Chondrocyte (in vitro differentiated cells): ENCODE measurements around the gene CPSF4L. TPM values are rescaled to one million over a fixed set of nuclear protein-coding genes. Genes with fewer than 3 reads are reported as not detected.

Experiments
- DNase-seq: peaks from one replicate; pipeline ENCODE4 v3.0.0; 2021; ENCODE audit warnings: mixed read lengths, low spot score
- H3K27ac Mint-ChIP-seq: one replicate; pipeline ENCODE4 v1.8.0; 2021; ENCODE audit warnings: mild to moderate bottlenecking, moderate library complexity, mixed read lengths; ENCODE audit not compliant: unreplicated experiment
- H3K27me3 Mint-ChIP-seq: 2 replicates; pipeline ENCODE4 v1.8.0; 2021; ENCODE audit warnings: low read depth, mixed read lengths
- H3K36me3 Mint-ChIP-seq: 2 replicates; pipeline ENCODE4 v1.8.0; 2021; ENCODE audit warnings: low read depth, mixed read lengths
- H3K4me1 Mint-ChIP-seq: 2 replicates; pipeline ENCODE4 v1.8.0; 2021; ENCODE audit warnings: low read depth, mild to moderate bottlenecking, mixed read lengths
- H3K4me3 Mint-ChIP-seq: one replicate; pipeline ENCODE4 v1.8.0; 2021; ENCODE audit warnings: mild to moderate bottlenecking, moderate library complexity, mixed read lengths; ENCODE audit not compliant: unreplicated experiment
- H3K9me3 Mint-ChIP-seq: 2 replicates; pipeline ENCODE4 v1.8.0; 2021; ENCODE audit warnings: low read depth, mixed read lengths
- CTCF ChIP-seq: fragments of 200-600 bp; sonication (generic); IDR thresholded peaks from 2 replicates; pipeline ENCODE4 v1.5.0; 2021; ENCODE audit warnings: antibody characterized with exemption, mild to moderate bottlenecking, moderate library complexity
- total RNA-seq: library from RNA; stranded (reverse); gene quantifications from 3 replicates; pipeline ENCODE4 v1.2.1, GENCODE V29; 2021

Gene CPSF4L
- total RNA-seq, 1 donor from 2014 or later: not detected

GRCh38 chr17:73280191-73280590 is 18.5 kb upstream of the CPSF4L start:
- no peak for TF ChIP-seq CTCF

GRCh38 chr17:73279704-73280103 is 18.0 kb upstream of the CPSF4L start:
- H3K9me3 Mint-ChIP-seq: no peaks in the 10 kb centered on the region
- no peaks in the 10 kb centered on the region for H3K27me3 Mint-ChIP-seq
- no peaks in the 10 kb centered on the region for H3K36me3 Mint-ChIP-seq
- no peak overlapping the region for H3K27ac Mint-ChIP-seq
- H3K4me1 Mint-ChIP-seq: peaks cover 26% of the 10 kb centered on the region
- no peak for DNase-seq
- H3K4me3 Mint-ChIP-seq: no peak overlapping the region
- no peak for TF ChIP-seq CTCF

More at GRCh38 chr17:73280191-73280590, 18.5 kb upstream of the CPSF4L start:
- Mint-ChIP-seq H3K4me1 (peaks cover 26% of the 10 kb centered on the region), H3K27ac (no peak overlapping the region), H3K4me3 (no peak overlapping the region), H3K27me3 (no peaks in the 10 kb centered on the region), H3K36me3 (no peaks in the 10 kb centered on the region), H3K9me3 (no peaks in the 10 kb centered on the region)
- DNase-seq: no peak

- Mint-ChIP-seq H3K36me3 (no peaks in the 10 kb centered on the region), H3K27me3 (no peaks in the 10 kb centered on the region), H3K9me3 (no peaks in the 10 kb centered on the region), H3K27ac (no peak overlapping the region), H3K4me1 (peaks cover 19% of the 10 kb centered on the region), H3K4me3 (no peak overlapping the region)
- DNase-seq: no peak
- TF ChIP-seq CTCF: no peak
Observed at GRCh38 chr17:73278465-73279453, 17.1 kb upstream of the CPSF4L start.

DNA sequence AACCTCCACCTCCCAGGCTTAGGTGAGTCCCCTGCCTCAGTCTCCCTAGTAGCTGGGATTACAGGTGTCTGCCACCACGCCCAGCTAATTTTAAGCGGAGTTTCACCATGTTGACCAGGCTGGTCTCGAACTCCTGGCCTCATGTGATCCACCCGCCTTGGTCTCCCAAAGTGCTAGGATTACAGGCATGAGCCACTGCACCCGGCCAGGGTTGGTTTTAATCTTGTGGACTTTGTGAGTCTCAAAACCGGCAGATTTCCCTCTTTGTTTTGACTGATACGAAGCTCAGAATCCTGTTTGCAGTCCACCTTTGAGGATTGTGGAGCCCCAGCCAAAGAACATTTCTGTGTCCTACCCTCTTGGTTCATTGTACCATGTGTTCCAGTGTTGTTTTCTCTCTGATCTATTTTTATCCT is 16.4 kb upstream of the CPSF4L start:
- no peak overlapping the region for H3K27ac Mint-ChIP-seq
- H3K36me3 Mint-ChIP-seq: no peaks in the 10 kb centered on the region
- no peaks in the 10 kb centered on the region for H3K27me3 Mint-ChIP-seq
- peaks cover 12% of the 10 kb centered on the region for H3K4me1 Mint-ChIP-seq
- no peak for TF ChIP-seq CTCF
- no peak for DNase-seq
- no peaks in the 10 kb centered on the region for H3K9me3 Mint-ChIP-seq
- no peak overlapping the region for H3K4me3 Mint-ChIP-seq

GRCh38 chr17:73274490-73274889 is 12.8 kb upstream of the CPSF4L start:
- H3K36me3 Mint-ChIP-seq: no peaks in the 10 kb centered on the region
- H3K4me1 Mint-ChIP-seq: peaks cover 12% of the 10 kb centered on the region
- no peak for TF ChIP-seq CTCF
- H3K27ac Mint-ChIP-seq: no peak overlapping the region
- no peak overlapping the region for H3K4me3 Mint-ChIP-seq
- no peaks in the 10 kb centered on the region for H3K27me3 Mint-ChIP-seq
- no peaks in the 10 kb centered on the region for H3K9me3 Mint-ChIP-seq
- no peak for DNase-seq
